Panc1 (cell line): Measurements from ENCODE around the gene FRY.

Experiments
- POLR2AphosphoS5 ChIP-seq: IDR thresholded peaks from 2 replicates; pipeline ENCODE4 v1.6.1; 2012; ENCODE audit warnings: mild to moderate bottlenecking, low read depth, low read length, moderate library complexity
- SIN3A ChIP-seq: IDR thresholded peaks from 2 replicates; pipeline ENCODE4 v1.6.1; 2012; ENCODE audit warnings: low read depth, mild to moderate bottlenecking, low read length, moderate library complexity, borderline replicate concordance; ENCODE audit not compliant: insufficient read depth
- TCF7L2 ChIP-seq: IDR thresholded peaks from 2 replicates; pipeline ENCODE4 v1.6.1; 2011; ENCODE audit warnings: mild to moderate bottlenecking, low read depth, low read length, inconsistent platforms
- TF ChIP-seq, protein P1 (sequence below): fragments of 450-650 bp; IDR thresholded peaks from 2 replicates; pipeline ENCODE4 v1.5.1; 2017; ENCODE audit warnings: mild to moderate bottlenecking
- TF ChIP-seq, protein P2 (sequence below), 2 experiments: IDR thresholded peaks; 2 replicates each; pipeline ENCODE4 v1.6.1; 2011 to 2012; ENCODE audit warnings: low read depth in 2 of 2, control low read depth in 1 of 2, low read length in 1 of 2, mild to moderate bottlenecking in 1 of 2, moderate library complexity in 1 of 2; ENCODE audit not compliant: insufficient read depth in 1 of 2

DNA sequence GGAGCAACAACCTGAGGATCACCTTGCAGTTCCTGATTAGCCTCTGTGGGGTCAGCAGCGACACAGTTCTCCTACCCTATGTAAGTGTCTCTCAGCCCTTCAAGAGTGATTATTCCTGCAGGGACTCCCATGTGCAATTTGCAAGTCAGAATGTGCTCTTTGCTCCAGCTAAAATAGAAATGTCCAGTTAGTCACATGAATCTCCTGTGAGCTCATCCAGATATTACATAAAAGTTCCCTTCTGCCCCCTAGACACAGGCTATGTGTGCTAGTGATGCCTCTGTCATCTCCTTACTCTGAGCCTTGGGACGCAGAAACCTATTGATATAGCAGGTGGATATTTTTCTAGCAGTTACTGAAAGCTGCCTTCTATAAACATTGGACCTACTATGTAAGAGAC lies 178.1 kb downstream of the FRY start:
- TF ChIP-seq, protein P1, sequence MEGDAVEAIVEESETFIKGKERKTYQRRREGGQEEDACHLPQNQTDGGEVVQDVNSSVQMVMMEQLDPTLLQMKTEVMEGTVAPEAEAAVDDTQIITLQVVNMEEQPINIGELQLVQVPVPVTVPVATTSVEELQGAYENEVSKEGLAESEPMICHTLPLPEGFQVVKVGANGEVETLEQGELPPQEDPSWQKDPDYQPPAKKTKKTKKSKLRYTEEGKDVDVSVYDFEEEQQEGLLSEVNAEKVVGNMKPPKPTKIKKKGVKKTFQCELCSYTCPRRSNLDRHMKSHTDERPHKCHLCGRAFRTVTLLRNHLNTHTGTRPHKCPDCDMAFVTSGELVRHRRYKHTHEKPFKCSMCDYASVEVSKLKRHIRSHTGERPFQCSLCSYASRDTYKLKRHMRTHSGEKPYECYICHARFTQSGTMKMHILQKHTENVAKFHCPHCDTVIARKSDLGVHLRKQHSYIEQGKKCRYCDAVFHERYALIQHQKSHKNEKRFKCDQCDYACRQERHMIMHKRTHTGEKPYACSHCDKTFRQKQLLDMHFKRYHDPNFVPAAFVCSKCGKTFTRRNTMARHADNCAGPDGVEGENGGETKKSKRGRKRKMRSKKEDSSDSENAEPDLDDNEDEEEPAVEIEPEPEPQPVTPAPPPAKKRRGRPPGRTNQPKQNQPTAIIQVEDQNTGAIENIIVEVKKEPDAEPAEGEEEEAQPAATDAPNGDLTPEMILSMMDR = no peak
- TF ChIP-seq SIN3A = no peak
- TF ChIP-seq POLR2AphosphoS5 = no peak
- TF ChIP-seq, protein P2, sequence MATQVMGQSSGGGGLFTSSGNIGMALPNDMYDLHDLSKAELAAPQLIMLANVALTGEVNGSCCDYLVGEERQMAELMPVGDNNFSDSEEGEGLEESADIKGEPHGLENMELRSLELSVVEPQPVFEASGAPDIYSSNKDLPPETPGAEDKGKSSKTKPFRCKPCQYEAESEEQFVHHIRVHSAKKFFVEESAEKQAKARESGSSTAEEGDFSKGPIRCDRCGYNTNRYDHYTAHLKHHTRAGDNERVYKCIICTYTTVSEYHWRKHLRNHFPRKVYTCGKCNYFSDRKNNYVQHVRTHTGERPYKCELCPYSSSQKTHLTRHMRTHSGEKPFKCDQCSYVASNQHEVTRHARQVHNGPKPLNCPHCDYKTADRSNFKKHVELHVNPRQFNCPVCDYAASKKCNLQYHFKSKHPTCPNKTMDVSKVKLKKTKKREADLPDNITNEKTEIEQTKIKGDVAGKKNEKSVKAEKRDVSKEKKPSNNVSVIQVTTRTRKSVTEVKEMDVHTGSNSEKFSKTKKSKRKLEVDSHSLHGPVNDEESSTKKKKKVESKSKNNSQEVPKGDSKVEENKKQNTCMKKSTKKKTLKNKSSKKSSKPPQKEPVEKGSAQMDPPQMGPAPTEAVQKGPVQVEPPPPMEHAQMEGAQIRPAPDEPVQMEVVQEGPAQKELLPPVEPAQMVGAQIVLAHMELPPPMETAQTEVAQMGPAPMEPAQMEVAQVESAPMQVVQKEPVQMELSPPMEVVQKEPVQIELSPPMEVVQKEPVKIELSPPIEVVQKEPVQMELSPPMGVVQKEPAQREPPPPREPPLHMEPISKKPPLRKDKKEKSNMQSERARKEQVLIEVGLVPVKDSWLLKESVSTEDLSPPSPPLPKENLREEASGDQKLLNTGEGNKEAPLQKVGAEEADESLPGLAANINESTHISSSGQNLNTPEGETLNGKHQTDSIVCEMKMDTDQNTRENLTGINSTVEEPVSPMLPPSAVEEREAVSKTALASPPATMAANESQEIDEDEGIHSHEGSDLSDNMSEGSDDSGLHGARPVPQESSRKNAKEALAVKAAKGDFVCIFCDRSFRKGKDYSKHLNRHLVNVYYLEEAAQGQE (IDR thresholded peaks at IDR 0.05; ENCODE audit: insufficient read depth in 1 of 2, low read depth in 2 of 2, low read length in 1 of 2) = no peak
- TF ChIP-seq TCF7L2 = no peak
